Astrocyte (in vitro differentiated cells and primary cell): ENCODE results near the gene IDI1. TPM values are rescaled to one million over a fixed set of nuclear protein-coding genes. Genes with fewer than 3 reads are reported as not detected.

Experiments
- DNase-seq: peaks from one replicate; pipeline ENCODE4 v3.0.0-alpha.2; 2010; ENCODE audit warnings: low read depth
- FAIRE-seq: peaks from 2 replicates; lab custom pipeline; 2011; peaks lifted over from hg19 to GRCh38; lab: Jason Lieb, UNC
- H2AFZ ChIP-seq: 2 replicates; pipeline ENCODE4 v1.6.0; 2012; ENCODE audit warnings: low read depth, low read length, inconsistent platforms
- H3K27ac ChIP-seq: 2 replicates; pipeline ENCODE4 v1.5.1; 2011; ENCODE audit warnings: low read depth, low read length, inconsistent platforms
- H3K27me3 ChIP-seq: 2 replicates; pipeline ENCODE4 v1.6.0; 2011; ENCODE audit warnings: low read length, inconsistent platforms; ENCODE audit not compliant: insufficient read depth
- H3K36me3 ChIP-seq: 2 replicates; pipeline ENCODE4 v1.5.1; 2011; ENCODE audit warnings: low read length, inconsistent platforms; ENCODE audit not compliant: insufficient read depth
- H3K4me1 ChIP-seq: 2 replicates; pipeline ENCODE4 v1.5.1; 2011; ENCODE audit warnings: low read length, inconsistent platforms; ENCODE audit not compliant: insufficient read depth
- H3K4me2 ChIP-seq: 2 replicates; pipeline ENCODE4 v1.6.0; 2012; ENCODE audit warnings: low read length, inconsistent platforms
- H3K4me3 ChIP-seq: 2 replicates; pipeline ENCODE4 v1.5.1; 2011; ENCODE audit warnings: low read depth, mild to moderate bottlenecking, low read length, inconsistent platforms; ENCODE audit not compliant: insufficient read depth
- H3K79me2 ChIP-seq: 2 replicates; pipeline ENCODE4 v1.6.0; 2012; ENCODE audit warnings: mild to moderate bottlenecking, low read length, inconsistent platforms; ENCODE audit not compliant: insufficient read depth
- H3K9ac ChIP-seq: 2 replicates; pipeline ENCODE4 v1.6.0; 2012; ENCODE audit warnings: mild to moderate bottlenecking, low read length, inconsistent platforms
- H3K9me3 ChIP-seq: 2 replicates; pipeline ENCODE4 v1.5.1; 2012; ENCODE audit warnings: low read depth, mild to moderate bottlenecking, low read length, inconsistent platforms; ENCODE audit not compliant: insufficient read depth
- H4K20me1 ChIP-seq: 2 replicates; pipeline ENCODE4 v1.6.0; 2012; ENCODE audit warnings: low read length, inconsistent platforms; ENCODE audit not compliant: insufficient read depth
- H3K27ac Mint-ChIP-seq: one replicate; pipeline ENCODE4 v1.8.0; 2021; ENCODE audit warnings: mild to moderate bottlenecking, mixed read lengths; ENCODE audit not compliant: unreplicated experiment
- H3K27me3 Mint-ChIP-seq: one replicate; pipeline ENCODE4 v1.8.0; 2021; ENCODE audit warnings: low read depth, mixed read lengths; ENCODE audit not compliant: unreplicated experiment
- H3K36me3 Mint-ChIP-seq: one replicate; pipeline ENCODE4 v1.8.0; 2021; ENCODE audit warnings: low read depth, mixed read lengths; ENCODE audit not compliant: unreplicated experiment
- H3K4me1 Mint-ChIP-seq: one replicate; pipeline ENCODE4 v1.8.0; 2021; ENCODE audit warnings: low read depth, mixed read lengths; ENCODE audit not compliant: unreplicated experiment
- H3K4me3 Mint-ChIP-seq: one replicate; pipeline ENCODE4 v1.8.0; 2021; ENCODE audit warnings: mild to moderate bottlenecking, moderate library complexity, mixed read lengths; ENCODE audit not compliant: unreplicated experiment
- H3K9me3 Mint-ChIP-seq: one replicate; pipeline ENCODE4 v1.8.0; 2021; ENCODE audit warnings: mild to moderate bottlenecking, mixed read lengths; ENCODE audit not compliant: unreplicated experiment
- CTCF ChIP-seq: IDR thresholded peaks from 2 replicates; pipeline ENCODE4 v1.5.1; 2011; ENCODE audit warnings: low read depth, mild to moderate bottlenecking, inconsistent platforms, low read length, moderate library complexity; ENCODE audit not compliant: insufficient read depth
- EZH2 ChIP-seq: IDR thresholded peaks from 2 replicates; pipeline ENCODE4 v1.6.1; 2012; ENCODE audit warnings: mild to moderate bottlenecking, low read length, inconsistent platforms; ENCODE audit not compliant: insufficient read depth
- total RNA-seq: library from RNA; stranded (reverse); gene quantifications from 2 replicates; pipeline ENCODE4 v1.2.1, GENCODE V29; 2021

Gene IDI1
- total RNA-seq, 1 donor from 2014 or later, result 63.2 TPM

GRCh38 chr10:1094112-1095057 is 45.5 kb upstream of the IDI1 start:
- Histone ChIP-seq H3K9ac (no peak overlapping the region), H3K4me3 (no peak overlapping the region), H4K20me1 (peaks cover 34% of the 10 kb centered on the region), H3K4me2 (no peak overlapping the region), H3K27me3 (no peaks in the 10 kb centered on the region), H3K79me2 (peaks cover 10% of the 10 kb centered on the region), H3K27ac (no peak overlapping the region), H3K4me1 (no peaks in the 10 kb centered on the region), H3K36me3 (peaks cover 42% of the 10 kb centered on the region), H2AFZ (no peak overlapping the region), H3K9me3 (no peaks in the 10 kb centered on the region)
- Mint-ChIP-seq H3K4me3 (no peak overlapping the region), H3K27me3 (no peaks in the 10 kb centered on the region), H3K9me3 (no peaks in the 10 kb centered on the region), H3K4me1 (peaks cover 1% of the 10 kb centered on the region), H3K27ac (no peak overlapping the region), H3K36me3 (peaks cover 29% of the 10 kb centered on the region)
- TF ChIP-seq EZH2 (no peak), CTCF (no peak)
- FAIRE-seq, result no peak
- no peak for DNase-seq

DNA sequence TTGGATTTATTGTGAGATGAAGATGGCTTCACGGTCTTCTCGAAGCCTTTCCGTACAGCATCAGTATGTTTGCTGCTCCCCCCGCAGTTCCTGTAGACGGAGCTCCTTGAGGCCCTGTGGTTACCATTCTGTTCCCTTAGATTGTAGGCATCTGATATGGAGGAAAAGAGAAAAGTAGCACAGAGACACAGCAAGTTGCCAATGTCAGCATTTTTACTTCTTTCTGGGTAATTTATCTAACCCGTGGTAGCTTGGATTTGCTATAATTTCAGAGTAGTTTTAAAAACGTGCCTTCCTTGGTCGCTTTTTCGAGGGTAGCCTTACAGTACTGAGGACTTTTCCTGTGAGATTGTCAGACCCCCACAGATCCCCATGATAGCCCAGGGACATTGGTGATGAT is 44.8 kb upstream of the IDI1 start:
- Histone ChIP-seq H3K27me3 (no peaks in the 10 kb centered on the region), H3K79me2 (peaks cover 13% of the 10 kb centered on the region), H4K20me1 (peaks cover 33% of the 10 kb centered on the region), H3K9me3 (no peaks in the 10 kb centered on the region), H3K4me1 (no peaks in the 10 kb centered on the region), H3K27ac (no peak overlapping the region), H3K9ac (no peak overlapping the region), H3K4me3 (no peak overlapping the region), H3K4me2 (no peak overlapping the region), H3K36me3 (peaks cover 37% of the 10 kb centered on the region), H2AFZ (no peak overlapping the region)
- Mint-ChIP-seq H3K36me3 (peaks cover 27% of the 10 kb centered on the region), H3K4me1 (peaks cover 1% of the 10 kb centered on the region), H3K9me3 (no peaks in the 10 kb centered on the region), H3K4me3 (no peak overlapping the region), H3K27me3 (no peaks in the 10 kb centered on the region), H3K27ac (no peak overlapping the region)
- FAIRE-seq (no peak), DNase-seq (no peak)
- TF ChIP-seq CTCF (no peak), EZH2 (no peak)

DNA sequence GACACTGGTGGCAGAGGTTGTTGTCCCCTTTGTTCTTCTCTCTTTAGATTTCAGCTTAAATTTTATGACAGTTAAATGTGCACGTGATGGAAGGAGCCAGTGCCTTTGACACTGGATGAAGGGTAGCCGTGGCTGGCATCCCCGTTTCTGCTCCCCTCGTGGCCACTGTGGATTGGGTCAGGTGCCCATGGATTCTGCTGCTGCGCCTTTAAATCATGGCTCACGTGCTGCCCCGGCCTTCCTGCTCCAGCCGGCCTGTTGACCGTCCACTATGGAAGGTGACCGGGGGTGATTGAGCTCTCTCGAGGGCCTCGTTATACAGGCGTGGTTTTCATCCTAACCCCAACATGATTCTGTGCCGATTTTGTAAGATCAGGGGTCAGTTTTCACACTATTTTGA is 41.8 kb upstream of the IDI1 start:
- H3K79me2 ChIP-seq, result peaks cover 13% of the 10 kb centered on the region
- Mint-ChIP-seq H3K4me3 (no peak overlapping the region), H3K36me3 (peaks cover 38% of the 10 kb centered on the region), H3K9me3 (no peaks in the 10 kb centered on the region), H3K4me1 (peaks cover 1% of the 10 kb centered on the region), H3K27ac (no peak overlapping the region), H3K27me3 (no peaks in the 10 kb centered on the region)
- H3K4me1 ChIP-seq, result no peaks in the 10 kb centered on the region
- TF ChIP-seq EZH2, result no peak
- H2AFZ ChIP-seq, result no peak overlapping the region
- H3K36me3 ChIP-seq, result peaks cover 50% of the 10 kb centered on the region
- FAIRE-seq (no peak), DNase-seq (no peak)
- no peak overlapping the region for H3K4me2 ChIP-seq
- no peaks in the 10 kb centered on the region for H3K9me3 ChIP-seq
- no peaks in the 10 kb centered on the region for H3K27me3 ChIP-seq
- H3K9ac ChIP-seq, result no peak overlapping the region
- peaks cover 40% of the 10 kb centered on the region for H4K20me1 ChIP-seq
- H3K27ac ChIP-seq, result no peak overlapping the region
- no peak overlapping the region for H3K4me3 ChIP-seq
